ENCODE data around the gene ZNF587.

ZNF587 gene

DNA sequence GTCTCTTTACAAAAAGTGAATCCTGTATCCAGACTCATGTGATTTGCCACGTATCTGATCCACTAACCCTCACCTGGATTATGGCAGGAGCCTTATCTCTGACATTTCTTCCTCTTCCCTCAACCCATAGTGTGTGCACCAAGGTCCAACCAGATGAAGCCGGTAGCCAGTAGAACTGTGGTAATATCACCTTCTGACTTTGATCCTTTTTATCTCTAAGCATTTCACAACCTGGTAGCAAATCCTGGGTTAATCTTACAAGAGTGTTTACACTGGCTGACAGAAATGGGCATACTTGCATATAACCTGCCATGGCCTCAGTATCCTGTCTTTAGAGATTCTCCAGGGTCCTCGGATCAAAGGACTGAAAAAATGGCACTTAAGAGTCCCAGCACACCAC, 64.9 kb downstream of the ZNF587 start:
- H3F3A ChIP-seq (ENCODE audit: insufficient read depth, low read length) = no peaks in the 10 kb centered on the region
- 0 out of 2 replicates have a peak, but pooled peaks cover 2% of the 10 kb centered on the region for H3K9me3 ChIP-seq (ENCODE audit: low read length)
- no peak overlapping the region for H3K9ac ChIP-seq (ENCODE audit: low read length)
- no peak overlapping the region for H3K27ac ChIP-seq (ENCODE audit: low read depth, low read length, poor library complexity, severe bottlenecking)
- H4K20me1 ChIP-seq (ENCODE audit: insufficient read depth, low read length) = no peaks in the 10 kb centered on the region
- TF ChIP-seq EZH2 (IDR thresholded peaks at IDR 0.05; ENCODE audit: borderline replicate concordance, low read length) = no peak
- TF ChIP-seq, protein P1, sequence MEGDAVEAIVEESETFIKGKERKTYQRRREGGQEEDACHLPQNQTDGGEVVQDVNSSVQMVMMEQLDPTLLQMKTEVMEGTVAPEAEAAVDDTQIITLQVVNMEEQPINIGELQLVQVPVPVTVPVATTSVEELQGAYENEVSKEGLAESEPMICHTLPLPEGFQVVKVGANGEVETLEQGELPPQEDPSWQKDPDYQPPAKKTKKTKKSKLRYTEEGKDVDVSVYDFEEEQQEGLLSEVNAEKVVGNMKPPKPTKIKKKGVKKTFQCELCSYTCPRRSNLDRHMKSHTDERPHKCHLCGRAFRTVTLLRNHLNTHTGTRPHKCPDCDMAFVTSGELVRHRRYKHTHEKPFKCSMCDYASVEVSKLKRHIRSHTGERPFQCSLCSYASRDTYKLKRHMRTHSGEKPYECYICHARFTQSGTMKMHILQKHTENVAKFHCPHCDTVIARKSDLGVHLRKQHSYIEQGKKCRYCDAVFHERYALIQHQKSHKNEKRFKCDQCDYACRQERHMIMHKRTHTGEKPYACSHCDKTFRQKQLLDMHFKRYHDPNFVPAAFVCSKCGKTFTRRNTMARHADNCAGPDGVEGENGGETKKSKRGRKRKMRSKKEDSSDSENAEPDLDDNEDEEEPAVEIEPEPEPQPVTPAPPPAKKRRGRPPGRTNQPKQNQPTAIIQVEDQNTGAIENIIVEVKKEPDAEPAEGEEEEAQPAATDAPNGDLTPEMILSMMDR (IDR thresholded peaks at IDR 0.05; ENCODE audit: low read length) = no peak
- no peak overlapping the region for H3K4me3 ChIP-seq (ENCODE audit: low read depth, low read length, poor library complexity, severe bottlenecking)
- no peak overlapping the region for H2AFZ ChIP-seq (ENCODE audit: low read length)
- peaks cover 9% of the 10 kb centered on the region for H3K4me1 ChIP-seq (ENCODE audit: insufficient read depth, low read length, severe bottlenecking)
- H3K4me2 ChIP-seq (ENCODE audit: low read length) = no peak overlapping the region
- H3K27me3 ChIP-seq (ENCODE audit: insufficient read depth, low read length) = no peaks in the 10 kb centered on the region
- H3K9me2 ChIP-seq (ENCODE audit: low read depth, low read length) = no peaks in the 10 kb centered on the region
- H3K79me2 ChIP-seq (ENCODE audit: insufficient read depth, low read length) = peaks cover 9% of the 10 kb centered on the region; the same call in 1 of the 2 replicates
- peaks cover 50% of the 10 kb centered on the region for H3K36me3 ChIP-seq (ENCODE audit: insufficient read depth, low read length)
